ENCODE results near the gene RBPJL.
A peak's percentile ranks its signal among the peaks of the same experiment; 100 is the strongest.

The RBPJL gene

DNA sequence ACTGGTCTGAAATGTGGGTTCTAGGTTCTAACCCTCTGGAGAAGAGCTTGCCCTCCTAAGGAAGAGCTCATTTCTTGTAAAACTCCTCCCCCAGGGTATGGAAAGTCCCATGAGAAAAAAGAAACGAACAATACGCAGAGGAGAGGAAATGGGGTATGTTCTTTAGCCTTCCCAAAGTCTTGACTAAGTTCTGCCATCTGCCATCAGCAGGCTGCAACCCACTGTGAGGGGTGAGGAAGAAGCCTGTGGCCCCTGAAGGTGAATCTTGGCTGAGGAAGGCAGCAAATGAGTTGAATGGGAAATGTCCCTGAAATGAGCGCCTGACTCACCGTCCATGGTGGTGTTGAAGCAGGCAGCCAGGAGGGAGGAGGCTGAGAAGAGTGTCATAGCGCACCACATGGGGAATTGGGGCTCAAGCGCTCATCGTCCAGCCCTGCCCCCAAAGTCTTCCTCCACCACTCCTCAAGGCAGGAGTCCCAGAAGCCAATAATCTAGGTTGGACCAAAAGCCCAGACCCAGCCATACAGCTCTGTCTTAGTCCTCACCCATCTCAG, 11.8 kb downstream of the RBPJL start:
- no peak for DNase-seq

GRCh38 chr20:45318948-45319347, 12.3 kb downstream of the RBPJL start:
- no peak for DNase-seq

DNA sequence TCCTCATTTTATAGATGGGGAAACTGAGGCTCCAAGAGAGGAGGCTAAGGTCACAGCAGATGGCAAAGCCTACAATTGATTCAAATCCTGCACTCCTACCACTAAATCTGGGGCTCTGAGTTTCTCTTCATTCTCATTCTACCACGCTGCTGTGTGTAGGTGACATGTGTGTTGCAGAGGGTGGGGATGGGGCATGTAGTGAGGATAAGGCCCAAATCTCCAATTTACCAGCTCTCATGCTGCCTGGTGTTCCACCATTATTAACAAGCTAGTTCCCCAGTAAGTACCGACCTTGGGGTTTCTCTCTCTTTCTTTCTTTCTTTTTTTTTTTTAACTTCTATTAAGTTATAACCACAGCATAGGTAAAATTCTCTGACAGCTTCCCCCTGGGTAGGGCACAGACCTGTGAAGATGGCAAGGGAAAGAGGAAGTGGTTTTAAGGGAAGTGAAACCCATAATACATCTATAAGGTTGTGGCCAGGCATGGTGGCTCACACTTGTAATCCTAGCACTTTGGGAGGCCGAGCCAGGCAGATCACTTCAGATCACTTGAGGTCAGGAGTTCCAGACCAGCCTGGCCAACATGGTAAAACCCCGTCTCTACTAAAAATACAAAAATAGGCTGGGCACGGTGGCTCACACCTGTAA, 14.4 kb downstream of the RBPJL start:
- no peak for DNase-seq

DNA sequence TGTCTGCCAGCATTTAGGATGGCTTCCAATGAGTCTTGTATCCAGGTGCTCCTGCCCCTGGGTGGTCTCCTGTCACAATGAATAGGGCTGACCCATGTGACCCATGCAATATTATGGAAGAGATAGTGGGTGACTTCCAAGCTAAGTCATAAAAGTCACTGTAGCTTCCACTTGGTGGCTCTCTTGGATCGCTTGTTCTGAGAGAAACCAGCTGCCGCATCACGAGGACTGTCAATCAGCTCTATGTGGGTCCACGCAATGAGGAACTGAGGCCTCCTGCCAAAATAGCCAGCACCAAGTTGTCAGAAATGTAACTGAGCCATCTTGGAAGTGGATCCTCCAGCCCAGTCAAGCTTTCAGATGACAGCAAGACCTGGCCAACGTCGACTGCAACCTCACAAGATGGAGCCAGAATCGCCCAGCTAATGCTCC, 16.3 kb downstream of the RBPJL start:
- peak; percentile 36 for DNase-seq

DNA sequence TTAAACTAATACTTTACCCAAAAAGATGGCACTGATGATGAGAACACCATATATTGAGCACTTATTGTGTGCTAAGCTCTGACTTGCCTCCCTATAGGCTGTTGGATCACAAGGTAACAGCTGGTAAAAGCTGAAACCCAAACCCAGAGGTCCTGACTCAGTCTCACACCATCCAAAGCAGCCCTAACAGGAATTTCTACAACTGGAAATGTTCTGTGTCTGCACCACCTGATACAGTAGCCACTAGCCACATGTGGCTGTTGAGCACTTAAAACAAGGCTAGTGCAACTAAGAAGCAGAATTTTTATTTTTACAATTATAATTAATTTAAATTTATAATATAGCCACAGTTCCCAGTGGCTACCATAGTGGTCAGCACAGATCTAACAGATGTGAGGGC, 17.1 kb downstream of the RBPJL start:
- no peak for DNase-seq

DNA sequence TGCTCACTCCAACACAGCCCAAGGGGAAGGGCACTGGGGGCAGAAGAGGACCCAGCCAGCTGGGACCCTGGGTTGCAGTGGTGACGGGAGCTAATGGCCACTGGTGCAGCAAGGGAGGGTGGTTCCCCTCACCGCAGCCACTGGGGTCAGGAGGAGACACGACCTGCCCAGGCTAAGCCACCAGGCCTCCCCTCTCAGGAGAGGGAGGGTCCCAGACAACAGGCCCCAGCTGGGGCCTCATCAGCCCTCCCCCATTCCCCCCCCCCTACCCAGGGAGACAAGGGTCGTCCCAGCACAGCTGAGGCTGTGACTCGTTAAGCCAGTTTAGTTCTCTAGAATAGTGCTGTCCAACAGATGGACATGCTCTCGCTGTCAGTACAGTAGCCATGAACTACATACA, 18.7 kb downstream of the RBPJL start:
- no peak for DNase-seq

DNA sequence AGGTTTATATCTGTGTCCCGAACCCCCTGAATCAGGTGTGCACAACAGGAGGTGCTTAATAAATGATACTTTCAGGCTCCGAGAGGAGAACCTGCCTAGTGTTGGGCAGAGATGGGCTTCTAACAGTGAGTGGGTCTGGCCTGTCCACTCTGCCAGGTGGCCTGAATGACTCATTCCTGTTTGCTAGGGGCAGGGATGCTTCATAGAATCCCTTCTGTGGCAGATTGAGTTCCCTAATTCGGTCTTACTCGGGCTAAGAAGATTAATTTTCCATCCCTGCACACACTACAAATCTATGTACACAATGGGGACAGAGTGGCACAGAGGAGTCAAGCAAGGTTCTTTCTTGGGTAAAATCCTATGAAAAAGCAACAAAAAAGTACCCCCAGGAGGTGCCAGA, 21.8 kb downstream of the RBPJL start:
- DNase-seq: no peak

- DNase-seq: no peak
Observed at GRCh38 chr20:45329497-45330319, 23.1 kb downstream of the RBPJL start.

GRCh38 chr20:45330476-45330875, 23.8 kb downstream of the RBPJL start:
- DNase-seq: no peak

DNA sequence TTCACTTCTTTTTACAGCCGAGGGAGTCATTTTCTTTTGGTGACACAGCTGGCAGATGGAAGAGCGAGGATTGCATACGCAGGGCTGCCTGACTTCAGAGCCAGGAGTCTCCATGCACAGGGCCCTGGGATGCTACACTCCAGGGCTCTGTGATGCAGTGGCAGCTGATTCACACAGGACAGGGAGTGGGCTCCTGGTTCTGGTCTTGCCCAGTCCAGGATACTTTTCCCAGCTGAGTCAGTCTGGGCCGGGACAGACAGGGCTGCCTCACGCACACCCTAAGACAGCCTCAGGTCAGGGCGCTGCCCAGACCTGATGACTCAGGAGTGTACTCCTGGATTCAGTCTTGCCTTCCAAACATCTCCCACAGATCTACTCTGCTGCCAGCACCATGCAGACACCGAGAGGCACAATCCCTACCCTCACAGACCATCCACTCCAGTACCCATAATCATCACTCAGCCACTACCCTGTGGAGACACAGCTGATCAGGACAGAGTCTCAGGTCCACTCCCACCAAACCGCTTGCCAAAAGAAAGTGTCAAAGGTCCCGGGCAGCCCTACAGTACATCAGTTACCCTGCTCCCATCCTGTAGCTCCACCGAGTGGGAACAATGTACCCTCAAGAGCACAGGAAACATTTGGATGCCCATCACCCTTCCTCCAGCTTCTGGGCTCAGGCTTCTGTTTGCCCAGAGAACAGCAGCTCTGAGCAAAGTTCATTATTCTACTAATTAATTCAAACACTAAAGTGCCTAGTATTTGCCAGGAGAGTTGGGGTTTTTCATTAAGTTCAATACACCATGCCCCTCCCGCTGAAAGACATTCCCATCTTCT, 30.1 kb downstream of the RBPJL start:
- DNase-seq: no peak

- no peak for DNase-seq
Observed at GRCh38 chr20:45337367-45338120, 30.9 kb downstream of the RBPJL start.

DNA sequence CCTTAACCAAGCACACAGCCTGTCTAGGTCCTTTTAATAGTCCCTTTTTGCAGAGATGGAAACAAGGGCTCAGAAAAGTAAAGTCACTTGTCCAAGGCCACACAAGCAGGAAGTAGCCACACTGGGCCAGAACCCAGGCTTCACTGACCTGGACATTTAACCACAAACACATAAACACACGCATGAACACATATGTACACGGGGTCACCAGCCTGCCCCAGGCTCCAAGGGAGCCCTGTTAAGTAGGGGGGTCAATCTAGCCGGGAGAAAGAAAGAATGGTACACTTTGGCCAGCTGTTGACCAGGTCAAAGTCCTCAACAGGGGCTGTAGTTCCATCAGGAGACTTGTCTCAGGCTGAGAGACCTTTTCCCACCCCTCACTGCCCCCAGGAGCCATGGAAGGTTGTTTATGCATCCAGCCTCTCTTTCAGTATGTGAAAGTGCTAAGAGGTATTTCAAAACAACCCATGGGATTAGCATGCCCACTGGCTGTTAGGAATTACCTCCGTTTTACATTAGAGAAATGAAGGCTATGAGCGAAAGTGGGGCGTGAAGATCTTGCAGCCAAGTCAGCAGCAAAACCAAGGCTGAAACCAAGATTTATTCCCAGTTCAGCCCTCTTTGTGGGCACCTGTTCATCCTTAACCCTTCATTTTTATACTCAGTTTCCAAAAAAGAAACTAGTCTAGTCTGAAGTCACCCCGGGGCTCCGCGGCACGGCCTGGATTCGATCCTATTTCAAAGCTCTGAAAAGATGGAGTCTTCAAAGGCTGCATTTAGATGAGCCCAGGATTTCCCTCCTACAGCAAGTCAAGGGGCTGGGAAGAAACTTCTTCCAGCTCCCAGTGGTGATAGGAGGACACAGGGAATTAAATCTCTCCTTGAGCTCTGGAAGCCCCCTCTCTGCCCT, 31.7 kb downstream of the RBPJL start:
- no peak for DNase-seq

- DNase-seq: no peak
Observed at GRCh38 chr20:45339084-45339483, 32.4 kb downstream of the RBPJL start.

- peak; percentile 72 for DNase-seq
Observed at GRCh38 chr20:45339799-45340198, 33.2 kb downstream of the RBPJL start.

GRCh38 chr20:45340236-45340847, 33.7 kb downstream of the RBPJL start:
- peak; percentile 38 for DNase-seq

GRCh38 chr20:45340951-45341350, 34.3 kb downstream of the RBPJL start:
- peak; percentile 13 for DNase-seq

- DNase-seq: peak; percentile 60
Observed at GRCh38 chr20:45341579-45341938, 34.9 kb downstream of the RBPJL start.

DNA sequence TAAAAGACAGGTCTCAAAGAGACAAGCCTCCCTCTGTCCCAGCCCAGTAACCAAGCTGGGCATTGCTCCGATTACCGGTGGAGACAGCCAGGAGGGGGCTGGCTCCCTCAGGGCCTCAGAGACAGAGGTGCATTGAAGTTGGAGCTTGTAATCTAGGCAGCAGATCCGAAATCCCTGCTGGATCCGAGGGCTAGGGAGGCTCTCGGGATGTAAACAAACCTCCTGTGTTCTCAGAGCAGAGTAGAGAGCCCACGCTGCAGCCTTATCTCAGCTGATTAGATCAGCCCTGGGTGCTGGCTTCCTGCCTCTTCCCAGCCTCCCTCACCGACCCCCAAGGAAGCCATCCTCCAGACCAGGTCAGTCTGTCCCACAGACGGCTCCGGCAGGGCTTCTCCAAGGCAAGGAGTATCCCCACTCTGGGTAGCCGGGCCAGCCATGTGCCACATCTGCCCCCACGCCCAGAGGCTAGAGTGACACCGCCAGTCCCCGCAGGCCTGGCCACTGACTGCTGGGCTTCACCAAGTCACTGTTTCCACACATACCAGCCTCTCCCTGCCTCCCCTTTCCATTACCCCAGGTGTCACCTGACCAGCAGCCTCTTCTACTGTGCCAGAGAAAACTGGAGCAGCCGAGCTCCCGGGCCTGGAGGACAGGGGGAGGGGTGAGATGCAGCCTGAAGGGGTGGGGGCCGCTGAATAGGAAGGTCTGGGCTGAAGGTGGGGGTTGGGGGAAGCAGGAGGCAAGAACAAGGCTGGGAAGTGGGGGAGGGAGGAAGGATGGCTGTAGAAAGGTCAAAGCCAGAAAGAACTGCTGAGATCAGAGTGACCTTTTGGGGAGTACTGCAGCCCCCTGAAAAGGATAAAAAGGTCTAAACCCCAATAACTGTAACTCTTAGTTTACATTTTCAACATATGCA, 35.6 kb downstream of the RBPJL start:
- DNase-seq: peak; percentile 78

GRCh38 chr20:45342855-45343531, 36.4 kb downstream of the RBPJL start:
- DNase-seq: peak; percentile 78

All from NCI-H69 (cell line).